Measurements from ENCODE around the gene AFF3. TPM values are rescaled to one million over a fixed set of nuclear protein-coding genes. Genes with fewer than 3 reads are reported as not detected.

The AFF3 gene
- total RNA-seq, 1 experiment from 2014 or later = not detected

DNA sequence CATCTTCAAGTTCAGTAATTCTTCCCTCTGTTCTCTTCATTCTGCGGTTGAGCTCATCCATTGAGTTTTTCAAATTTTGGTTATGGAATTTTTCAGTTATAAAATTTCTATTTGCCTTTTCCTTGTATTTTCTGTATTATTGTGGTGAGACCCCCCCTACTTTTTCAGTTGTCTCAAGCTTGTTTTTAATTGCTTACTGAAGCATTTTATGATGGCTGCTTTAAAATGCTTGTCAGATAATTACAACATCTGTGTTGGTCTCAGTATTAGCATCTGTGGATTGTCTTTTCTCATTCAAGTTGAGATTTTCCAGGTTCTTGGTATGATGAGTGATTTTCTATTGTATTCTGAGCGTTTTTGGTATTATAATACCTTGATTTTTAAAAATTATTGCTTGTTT, 531.4 kb downstream of the AFF3 start:
- POLR2A ChIA-PET (ENCODE audit: low non-redundant PET) = no interaction called here
- H3K4me3 ChIP-seq (ENCODE audit: low read depth, low read length, poor library complexity, severe bottlenecking) = no peak overlapping the region
- H3K36me3 ChIP-seq (ENCODE audit: insufficient read depth, low read length, poor library complexity, severe bottlenecking) = no peaks in the 10 kb centered on the region
- DNase-seq (ENCODE audit: low spot score) = no peak
- TF ChIP-seq, protein P1, sequence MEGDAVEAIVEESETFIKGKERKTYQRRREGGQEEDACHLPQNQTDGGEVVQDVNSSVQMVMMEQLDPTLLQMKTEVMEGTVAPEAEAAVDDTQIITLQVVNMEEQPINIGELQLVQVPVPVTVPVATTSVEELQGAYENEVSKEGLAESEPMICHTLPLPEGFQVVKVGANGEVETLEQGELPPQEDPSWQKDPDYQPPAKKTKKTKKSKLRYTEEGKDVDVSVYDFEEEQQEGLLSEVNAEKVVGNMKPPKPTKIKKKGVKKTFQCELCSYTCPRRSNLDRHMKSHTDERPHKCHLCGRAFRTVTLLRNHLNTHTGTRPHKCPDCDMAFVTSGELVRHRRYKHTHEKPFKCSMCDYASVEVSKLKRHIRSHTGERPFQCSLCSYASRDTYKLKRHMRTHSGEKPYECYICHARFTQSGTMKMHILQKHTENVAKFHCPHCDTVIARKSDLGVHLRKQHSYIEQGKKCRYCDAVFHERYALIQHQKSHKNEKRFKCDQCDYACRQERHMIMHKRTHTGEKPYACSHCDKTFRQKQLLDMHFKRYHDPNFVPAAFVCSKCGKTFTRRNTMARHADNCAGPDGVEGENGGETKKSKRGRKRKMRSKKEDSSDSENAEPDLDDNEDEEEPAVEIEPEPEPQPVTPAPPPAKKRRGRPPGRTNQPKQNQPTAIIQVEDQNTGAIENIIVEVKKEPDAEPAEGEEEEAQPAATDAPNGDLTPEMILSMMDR (conservative IDR thresholded peaks at IDR 0.05; ENCODE audit: low read depth, low read length) = no peak
- no peak for TF ChIP-seq EZH2 (IDR thresholded peaks at IDR 0.05; ENCODE audit: borderline replicate concordance, low read depth, low read length, poor library complexity, severe bottlenecking)
- no peaks in the 10 kb centered on the region for H3K4me1 ChIP-seq (ENCODE audit: insufficient read depth, low read length, poor library complexity, severe bottlenecking)
- no peak overlapping the region for H3K27ac ChIP-seq (ENCODE audit: low read depth, low read length, poor library complexity, severe bottlenecking)
- BruUV-seq (replicated peaks) = no TSS peak
- intact Hi-C loops (cut with micrococcal nuclease; ENCODE audit: unreplicated experiment) = no loop called here
- CTCF ChIA-PET = no interaction called here
- H3K27me3 ChIP-seq (replicated peaks; ENCODE audit: insufficient read depth, low read depth, low read length, poor library complexity) = peaks cover 11% of the 10 kb centered on the region
- H3K9me3 ChIP-seq (ENCODE audit: low read depth, low read length, poor library complexity, severe bottlenecking) = no peaks in the 10 kb centered on the region

DNA sequence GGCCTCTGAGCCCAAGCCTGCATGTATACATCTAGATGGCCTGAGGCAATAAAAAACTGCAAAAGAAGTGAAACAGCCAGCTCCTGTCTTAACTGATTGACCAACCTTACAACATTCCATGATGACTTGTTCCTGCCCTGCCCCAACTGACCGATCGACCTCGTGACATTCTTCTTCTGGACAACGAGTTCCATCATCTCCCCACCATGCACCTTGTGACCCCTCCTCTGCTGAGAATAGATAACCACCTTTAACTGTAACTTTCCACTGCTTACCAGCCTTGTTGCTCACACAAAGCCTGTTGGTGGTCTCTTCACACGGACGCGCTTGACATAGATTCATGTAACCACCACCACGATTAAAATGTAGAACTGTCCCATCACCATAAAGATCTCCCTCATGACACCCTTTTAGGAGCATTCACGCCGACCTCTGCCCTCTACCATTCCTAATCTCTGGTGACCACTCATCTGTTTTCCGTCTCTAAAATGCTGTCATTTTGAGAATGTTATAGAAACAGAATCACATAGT, 532.5 kb downstream of the AFF3 start:
- Histone ChIP-seq H3K4me3 (ENCODE audit: low read depth, low read length, poor library complexity, severe bottlenecking) (no peak overlapping the region), H3K27me3 (replicated peaks; ENCODE audit: insufficient read depth, low read depth, low read length, poor library complexity) (peaks cover 16% of the 10 kb centered on the region), H3K4me1 (ENCODE audit: insufficient read depth, low read length, poor library complexity, severe bottlenecking) (no peaks in the 10 kb centered on the region), H3K9me3 (ENCODE audit: low read depth, low read length, poor library complexity, severe bottlenecking) (no peaks in the 10 kb centered on the region), H3K36me3 (ENCODE audit: insufficient read depth, low read length, poor library complexity, severe bottlenecking) (no peaks in the 10 kb centered on the region), H3K27ac (ENCODE audit: low read depth, low read length, poor library complexity, severe bottlenecking) (no peak overlapping the region)
- DNase-seq (ENCODE audit: low spot score) = no peak
- TF ChIP-seq, protein P1 (conservative IDR thresholded peaks at IDR 0.05; ENCODE audit: low read depth, low read length) = no peak
- BruUV-seq (replicated peaks) = no TSS peak
- ChIA-PET POLR2A (ENCODE audit: low non-redundant PET) (no interaction called here), CTCF (no interaction called here)
- intact Hi-C loops (cut with micrococcal nuclease; ENCODE audit: unreplicated experiment) = no loop called here

DNA sequence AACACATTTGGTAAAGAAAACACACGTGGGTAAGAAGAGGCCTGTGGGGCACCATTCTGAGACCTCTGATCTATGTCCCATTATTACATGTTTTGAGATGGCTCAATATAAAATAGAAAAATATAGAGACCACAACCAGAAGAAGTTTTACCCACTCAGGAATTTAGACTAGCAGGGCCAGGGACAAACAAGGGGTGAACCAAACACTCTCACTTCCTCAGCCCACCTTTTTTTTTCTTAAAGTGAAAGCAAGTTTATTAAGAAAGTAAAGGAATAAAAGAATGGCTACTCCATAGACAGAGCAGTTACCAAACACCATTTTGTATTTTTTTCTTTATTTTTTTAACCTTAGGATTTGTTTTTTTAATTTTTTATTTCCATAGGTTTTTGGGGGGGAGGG, 533.5 kb downstream of the AFF3 start:
- no peak for TF ChIP-seq EZH2 (IDR thresholded peaks at IDR 0.05; ENCODE audit: borderline replicate concordance, low read depth, low read length, poor library complexity, severe bottlenecking)
- TF ChIP-seq, protein P1 (conservative IDR thresholded peaks at IDR 0.05; ENCODE audit: low read depth, low read length) = no peak
- no peak overlapping the region for H3K4me3 ChIP-seq (ENCODE audit: low read depth, low read length, poor library complexity, severe bottlenecking)
- intact Hi-C loops (cut with micrococcal nuclease; ENCODE audit: unreplicated experiment) = no loop called here
- H3K4me1 ChIP-seq (ENCODE audit: insufficient read depth, low read length, poor library complexity, severe bottlenecking) = no peaks in the 10 kb centered on the region
- DNase-seq (ENCODE audit: low spot score) = no peak
- no TSS peak for BruUV-seq (replicated peaks)
- no peaks in the 10 kb centered on the region for H3K9me3 ChIP-seq (ENCODE audit: low read depth, low read length, poor library complexity, severe bottlenecking)
- peaks cover 19% of the 10 kb centered on the region for H3K27me3 ChIP-seq (replicated peaks; ENCODE audit: insufficient read depth, low read depth, low read length, poor library complexity)
- no peak overlapping the region for H3K27ac ChIP-seq (ENCODE audit: low read depth, low read length, poor library complexity, severe bottlenecking)
- H3K36me3 ChIP-seq (ENCODE audit: insufficient read depth, low read length, poor library complexity, severe bottlenecking) = no peaks in the 10 kb centered on the region
- ChIA-PET CTCF (no interaction called here), POLR2A (ENCODE audit: low non-redundant PET) (interaction anchor here (0.7 kb wide), 1 partner anchor 303 kb away, joined by 3 read pairs; no protein-coding TSS in a partner anchor)

Data from A673 (cell line).